ENCODE data around the gene PLAGL2. TPM values are rescaled to one million over a fixed set of nuclear protein-coding genes. Genes with fewer than 3 reads are reported as not detected.

PLAGL2 gene
- total and polyA plus RNA-seq, 9 of the 15 experiments (the other 6 are each of a cell fraction or from before 2014, with no cell fraction given): 3.1 to 24.3 (median 6.4) TPM

DNA sequence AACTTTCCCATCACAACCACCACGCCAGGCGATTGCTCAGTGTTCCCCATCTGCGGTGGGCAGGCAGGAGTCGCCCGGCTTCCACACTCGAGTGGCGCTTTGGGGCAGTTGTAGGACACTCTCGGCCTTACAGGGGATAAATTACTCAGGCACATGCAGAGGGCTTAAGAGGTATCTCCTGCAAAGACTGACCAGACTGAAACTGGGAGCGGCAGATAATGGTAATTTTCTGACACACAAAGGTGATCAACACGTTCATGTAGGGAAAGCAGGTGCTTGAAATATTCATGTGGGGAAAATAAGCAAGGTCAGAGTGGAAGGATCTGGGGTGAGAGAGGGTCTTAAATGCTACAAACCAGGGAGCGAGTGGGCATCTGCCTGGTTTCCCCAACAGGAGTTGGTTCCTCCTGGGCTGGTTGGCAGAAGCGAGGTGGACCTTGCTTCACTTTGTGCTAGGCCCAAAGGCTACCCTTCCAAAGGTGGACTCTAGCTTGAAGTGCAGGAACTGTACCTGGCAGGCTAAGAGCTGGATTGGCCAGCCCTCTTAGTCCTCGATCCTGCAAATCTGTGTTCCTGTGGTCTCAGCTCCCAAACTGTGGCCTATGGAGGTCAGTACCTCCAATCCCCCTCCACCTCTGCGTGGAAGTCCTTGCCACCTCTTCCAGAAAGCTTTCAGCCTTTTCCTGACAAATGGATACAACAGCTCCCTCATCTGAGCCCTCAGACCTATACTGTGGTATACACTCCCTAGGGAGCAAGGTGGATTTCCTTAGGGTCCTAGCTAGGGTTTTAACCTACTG lies 16.7 kb downstream of the PLAGL2 start:
- DNase-seq (ENCODE audit: extremely low read depth in 1 of 4, low spot score in 3 of 4) (no peak), ATAC-seq (no peak; the same call in 2 of the 3 replicates), FAIRE-seq (no peak)
- Histone ChIP-seq H4K20me1 (replicated peaks; ENCODE audit: control insufficient read depth, insufficient read depth, low read length) (no peaks in the 10 kb centered on the region), H2AFZ (ENCODE audit: low read depth, low read length) (no peak overlapping the region), H3K27me3 (ENCODE audit: control insufficient read depth in 2 of 2, insufficient read depth in 2 of 2, low read length in 2 of 2) (no peaks in the 10 kb centered on the region), H3K4me2 (ENCODE audit: insufficient read depth, low read length) (no peak overlapping the region), H3K79me2 (ENCODE audit: control insufficient read depth, insufficient read depth, low read length) (no peaks in the 10 kb centered on the region), H3K4me3 (no peak overlapping the region), H3K4me1 (replicated peaks in 1 of 2; ENCODE audit: control insufficient read depth in 2 of 2, insufficient read depth in 2 of 2, low read length in 2 of 2) (peaks cover 0 to 2% of the 10 kb centered on the region in 2 experiments; a peak in 1 of 5 replicates), H3K9me3 (replicated peaks; ENCODE audit: control insufficient read depth, insufficient read depth, low read depth, low read length) (no peaks in the 10 kb centered on the region), H3K36me3 (ENCODE audit: control insufficient read depth, insufficient read depth, low read length) (peaks cover 21% of the 10 kb centered on the region), H3K27ac (ENCODE audit: extremely low read depth, low read depth, low read length) (no peak overlapping the region), H3K9ac (ENCODE audit: insufficient read depth in 1 of 2, low read depth in 2 of 2, low read length in 2 of 2) (no peak overlapping the region), H3K9me1 (ENCODE audit: control insufficient read depth, insufficient read depth, low read length) (no peaks in the 10 kb centered on the region)
- in situ Hi-C loops (cut with MboI): no loop called here
- intact Hi-C loops (cut with micrococcal nuclease): no loop called here
- ChIA-PET POLR2A (interaction anchor here (1.2 to 1.4 kb wide), 2 partner anchors 14 to 248 kb away, joined by 4 to 6 read pairs; no protein-coding TSS in a partner anchor), CTCF (ENCODE audit: low intra/inter-chr PET ratio) (no interaction called here)
- BruUV-seq (replicated peaks): no TSS peak
- 88% methylated on average over 11 of the region's 14 CpGs for WGBS (ENCODE audit: insufficient coverage, low coverage, missing lambda C conversion rate)
- no peak for TF ChIP-seq CHCHD3 (CRISPR knock-in tag; IDR thresholded peaks at IDR 0.05)
- TF ChIP-seq TAF7 (tag; IDR thresholded peaks at IDR 0.05): no peak
- no peak for TF ChIP-seq POLR2B (IDR thresholded peaks at IDR 0.05; ENCODE audit: low read depth, partially characterized antibody)
- TF ChIP-seq, protein P1, sequence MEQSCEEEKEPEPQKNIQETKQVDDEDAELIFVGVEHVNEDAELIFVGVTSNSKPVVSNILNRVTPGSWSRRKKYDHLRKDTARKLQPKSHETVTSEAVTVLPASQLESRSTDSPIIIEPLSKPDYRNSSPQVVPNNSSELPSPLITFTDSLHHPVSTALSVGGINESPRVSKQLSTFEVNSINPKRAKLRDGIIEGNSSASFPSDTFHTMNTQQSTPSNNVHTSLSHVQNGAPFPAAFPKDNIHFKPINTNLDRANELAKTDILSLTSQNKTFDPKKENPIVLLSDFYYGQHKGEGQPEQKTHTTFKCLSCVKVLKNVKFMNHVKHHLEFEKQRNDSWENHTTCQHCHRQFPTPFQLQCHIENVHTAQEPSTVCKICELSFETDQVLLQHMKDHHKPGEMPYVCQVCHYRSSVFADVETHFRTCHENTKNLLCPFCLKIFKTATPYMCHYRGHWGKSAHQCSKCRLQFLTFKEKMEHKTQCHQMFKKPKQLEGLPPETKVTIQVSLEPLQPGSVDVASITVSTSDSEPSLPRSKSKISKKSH (CRISPR knock-in tag; IDR thresholded peaks at IDR 0.05): no peak
- 0 out of 2 replicates have a peak, but pooled peaks have one; percentile 26 for TF ChIP-seq POLR2A (conservative IDR thresholded peaks at IDR 0.05)
- no peak for TF ChIP-seq ERF (CRISPR knock-in tag; IDR thresholded peaks at IDR 0.05)
- TF ChIP-seq RBM22 (IDR thresholded peaks at IDR 0.05; ENCODE audit: low read depth, low read length, poor library complexity, severe bottlenecking): peak; percentile 1
- no peak for TF ChIP-seq HMG20B (CRISPR knock-in tag; IDR thresholded peaks at IDR 0.05)
- no peak for TF ChIP-seq FOXM1 (IDR thresholded peaks at IDR 0.05; ENCODE audit: low read depth)
- TF ChIP-seq FOXM1 (CRISPR knock-in tag; IDR thresholded peaks at IDR 0.05; ENCODE audit: low read depth): no peak
- TF ChIP-seq SOX6 (IDR thresholded peaks at IDR 0.05): no peak
- TF ChIP-seq, protein P2, sequence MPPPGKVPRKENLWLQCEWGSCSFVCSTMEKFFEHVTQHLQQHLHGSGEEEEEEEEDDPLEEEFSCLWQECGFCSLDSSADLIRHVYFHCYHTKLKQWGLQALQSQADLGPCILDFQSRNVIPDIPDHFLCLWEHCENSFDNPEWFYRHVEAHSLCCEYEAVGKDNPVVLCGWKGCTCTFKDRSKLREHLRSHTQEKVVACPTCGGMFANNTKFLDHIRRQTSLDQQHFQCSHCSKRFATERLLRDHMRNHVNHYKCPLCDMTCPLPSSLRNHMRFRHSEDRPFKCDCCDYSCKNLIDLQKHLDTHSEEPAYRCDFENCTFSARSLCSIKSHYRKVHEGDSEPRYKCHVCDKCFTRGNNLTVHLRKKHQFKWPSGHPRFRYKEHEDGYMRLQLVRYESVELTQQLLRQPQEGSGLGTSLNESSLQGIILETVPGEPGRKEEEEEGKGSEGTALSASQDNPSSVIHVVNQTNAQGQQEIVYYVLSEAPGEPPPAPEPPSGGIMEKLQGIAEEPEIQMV (tag; conservative IDR thresholded peaks at IDR 0.05; ENCODE audit: low read depth): no peak
- no peak for TF ChIP-seq NFATC3 (IDR thresholded peaks at IDR 0.05)
- TF ChIP-seq FOXJ2 (tag; IDR thresholded peaks at IDR 0.05): no peak
- no peak for TF ChIP-seq RBBP5 (IDR thresholded peaks at IDR 0.05; ENCODE audit: borderline replicate concordance, insufficient read depth, low read length, poor library complexity, severe bottlenecking)
- no peak for TF ChIP-seq ZNF324 (CRISPR knock-in tag; IDR thresholded peaks at IDR 0.05)
- TF ChIP-seq, protein P3, sequence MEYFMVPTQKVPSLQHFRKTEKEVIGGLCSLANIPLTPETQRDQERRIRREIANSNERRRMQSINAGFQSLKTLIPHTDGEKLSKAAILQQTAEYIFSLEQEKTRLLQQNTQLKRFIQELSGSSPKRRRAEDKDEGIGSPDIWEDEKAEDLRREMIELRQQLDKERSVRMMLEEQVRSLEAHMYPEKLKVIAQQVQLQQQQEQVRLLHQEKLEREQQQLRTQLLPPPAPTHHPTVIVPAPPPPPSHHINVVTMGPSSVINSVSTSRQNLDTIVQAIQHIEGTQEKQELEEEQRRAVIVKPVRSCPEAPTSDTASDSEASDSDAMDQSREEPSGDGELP (CRISPR knock-in tag; IDR thresholded peaks at IDR 0.05; ENCODE audit: borderline replicate concordance): no peak
- TF ChIP-seq DMBX1 (CRISPR knock-in tag; IDR thresholded peaks at IDR 0.05; ENCODE audit: borderline replicate concordance): no peak
